ENCODE results near the gene AOPEP. TPM values are rescaled to one million over a fixed set of nuclear protein-coding genes. Genes with fewer than 3 reads are reported as not detected.
"Not testable (repeated sequence)": the region's sequence is repeated elsewhere in the genome, so short reads cannot be mapped to it uniquely, and the experiment has no call there.

Gene AOPEP
- total RNA-seq, 4 donors from 2014 or later, result 80.7 to 428 (median 126) TPM

DNA sequence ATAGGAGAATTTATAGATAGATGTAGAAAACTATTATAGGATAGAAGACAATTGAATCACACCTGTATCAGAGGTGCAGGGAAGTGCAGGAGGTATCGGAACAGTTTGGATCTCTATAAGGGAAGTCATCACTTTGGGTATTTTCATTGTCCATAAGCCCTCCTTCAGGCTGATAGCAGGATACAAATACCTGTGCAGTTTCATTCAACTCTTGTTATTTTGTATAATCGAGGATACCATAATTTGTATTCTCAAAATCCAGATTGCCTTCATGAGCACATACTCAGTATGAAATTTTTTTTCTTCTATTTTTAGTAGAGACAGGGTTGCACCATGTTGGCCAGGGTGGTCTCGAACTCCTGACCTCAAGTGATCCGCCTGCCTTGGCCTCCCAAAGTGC lies 289.1 kb downstream of the AOPEP start:
- H3K4me3 ChIP-seq, result no peak overlapping the region
- H3K36me3 ChIP-seq, result no peaks in the 10 kb centered on the region
- no peak for TF ChIP-seq POLR2A (IDR thresholded peaks at IDR 0.05)
- TF ChIP-seq, protein P1, sequence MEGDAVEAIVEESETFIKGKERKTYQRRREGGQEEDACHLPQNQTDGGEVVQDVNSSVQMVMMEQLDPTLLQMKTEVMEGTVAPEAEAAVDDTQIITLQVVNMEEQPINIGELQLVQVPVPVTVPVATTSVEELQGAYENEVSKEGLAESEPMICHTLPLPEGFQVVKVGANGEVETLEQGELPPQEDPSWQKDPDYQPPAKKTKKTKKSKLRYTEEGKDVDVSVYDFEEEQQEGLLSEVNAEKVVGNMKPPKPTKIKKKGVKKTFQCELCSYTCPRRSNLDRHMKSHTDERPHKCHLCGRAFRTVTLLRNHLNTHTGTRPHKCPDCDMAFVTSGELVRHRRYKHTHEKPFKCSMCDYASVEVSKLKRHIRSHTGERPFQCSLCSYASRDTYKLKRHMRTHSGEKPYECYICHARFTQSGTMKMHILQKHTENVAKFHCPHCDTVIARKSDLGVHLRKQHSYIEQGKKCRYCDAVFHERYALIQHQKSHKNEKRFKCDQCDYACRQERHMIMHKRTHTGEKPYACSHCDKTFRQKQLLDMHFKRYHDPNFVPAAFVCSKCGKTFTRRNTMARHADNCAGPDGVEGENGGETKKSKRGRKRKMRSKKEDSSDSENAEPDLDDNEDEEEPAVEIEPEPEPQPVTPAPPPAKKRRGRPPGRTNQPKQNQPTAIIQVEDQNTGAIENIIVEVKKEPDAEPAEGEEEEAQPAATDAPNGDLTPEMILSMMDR (IDR thresholded peaks at IDR 0.05), result no peak
- no peak for DNase-seq
- H3K4me1 ChIP-seq, result peaks cover 4 to 7% of the 10 kb centered on the region in 2 donors
- no peaks in the 10 kb centered on the region for H3K9me3 ChIP-seq
- intact Hi-C loops (cut with DNase I; ENCODE audit: low total_unique reads), result no loop called here
- H3K27ac ChIP-seq, result peak overlapping the region; percentile 60 to 100
- no peaks in the 10 kb centered on the region for H3K27me3 ChIP-seq

- Histone ChIP-seq H3K9me3 (no peaks in the 10 kb centered on the region), H3K4me3 (no peak overlapping the region), H3K27ac (peak overlapping the region; percentile 60 to 100), H3K27me3 (no peaks in the 10 kb centered on the region), H3K4me1 (peaks cover 7 to 10% of the 10 kb centered on the region in 2 donors), H3K36me3 (no peaks in the 10 kb centered on the region)
- intact Hi-C loops (cut with DNase I; ENCODE audit: low total_unique reads), result no loop called here
- no peak for TF ChIP-seq POLR2A (IDR thresholded peaks at IDR 0.05)
- TF ChIP-seq, protein P1 (IDR thresholded peaks at IDR 0.05), result no peak
- no peak for DNase-seq
Measured at GRCh38 chr9:95017062-95017461, 290.6 kb downstream of the AOPEP start.

DNA sequence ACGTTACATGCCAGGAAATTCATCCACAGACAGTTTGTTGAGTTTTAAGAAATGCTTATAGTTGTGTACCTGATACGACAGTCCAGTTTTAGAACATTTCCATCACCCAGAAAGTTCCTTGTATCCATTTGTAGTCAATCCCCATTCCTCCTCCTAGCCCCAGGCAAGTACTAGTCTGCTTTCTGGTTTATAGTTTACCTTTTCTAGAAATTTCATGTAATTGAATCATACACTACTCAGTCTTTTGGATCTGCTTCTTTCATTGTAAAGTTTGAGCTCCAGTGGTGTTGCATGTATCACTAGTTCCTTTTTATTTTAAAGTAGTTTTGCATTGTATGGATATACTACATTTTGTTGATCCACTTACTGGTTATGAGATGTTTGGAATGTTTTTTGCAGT lies 291.2 kb downstream of the AOPEP start:
- H3K27ac ChIP-seq, result peak overlapping the region; percentile 60 to 100
- H3K9me3 ChIP-seq, result no peaks in the 10 kb centered on the region
- no peak overlapping the region for H3K4me3 ChIP-seq
- DNase-seq, result no peak
- intact Hi-C loops (cut with DNase I; ENCODE audit: low total_unique reads), result no loop called here
- H3K4me1 ChIP-seq, result peaks cover 4 to 10% of the 10 kb centered on the region in 2 donors
- TF ChIP-seq, protein P1 (IDR thresholded peaks at IDR 0.05), result no peak
- no peak for TF ChIP-seq POLR2A (IDR thresholded peaks at IDR 0.05)
- H3K36me3 ChIP-seq, result no peaks in the 10 kb centered on the region
- H3K27me3 ChIP-seq, result no peaks in the 10 kb centered on the region

DNA sequence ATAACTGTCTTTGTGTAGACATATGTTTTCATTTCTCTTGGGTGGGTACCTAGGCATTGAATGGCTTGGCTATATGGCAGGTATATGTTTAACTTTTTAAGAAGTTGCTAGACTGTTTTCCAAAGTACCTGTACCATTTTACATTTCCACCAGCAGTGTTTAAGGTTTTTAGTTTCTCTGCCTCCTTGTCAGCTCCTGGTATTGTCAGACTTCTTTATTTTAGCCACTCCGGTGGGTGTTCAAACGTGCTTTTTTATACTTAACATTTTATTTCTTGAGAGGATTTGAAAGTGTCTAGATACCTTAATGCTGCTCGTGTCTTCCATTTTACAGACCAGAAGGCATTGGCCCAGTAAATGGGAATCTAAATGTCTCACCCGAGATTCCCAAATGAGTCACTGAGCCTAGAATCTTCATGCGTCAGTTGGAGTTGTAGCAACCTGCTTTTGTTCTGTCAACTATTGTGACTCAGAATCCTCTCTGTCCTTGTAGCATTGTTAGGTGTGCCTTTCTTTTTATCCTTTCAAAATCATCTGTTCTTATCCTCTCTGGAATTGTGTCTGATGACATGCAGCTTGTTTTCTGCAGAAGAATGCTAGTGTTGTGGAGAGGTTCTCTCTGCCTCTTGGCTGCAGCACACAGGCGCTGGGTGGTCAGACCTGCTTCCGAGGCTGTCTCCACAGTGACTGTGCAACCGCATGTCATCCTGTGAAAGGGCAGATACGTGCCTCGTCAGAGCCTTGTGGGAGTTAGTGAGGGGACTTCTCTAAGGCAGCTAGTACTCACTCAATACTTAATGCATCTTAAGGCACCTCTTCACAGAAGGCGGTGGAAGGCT lies 291.8 kb downstream of the AOPEP start:
- Histone ChIP-seq H3K4me3 (peak overlapping the region in 1 of 2 donors; percentile 4), H3K27me3 (no peaks in the 10 kb centered on the region), H3K4me1 (peaks cover 4 to 16% of the 10 kb centered on the region in 2 donors), H3K27ac (peak overlapping the region; percentile 60 to 100), H3K36me3 (no peaks in the 10 kb centered on the region), H3K9me3 (no peaks in the 10 kb centered on the region)
- DNase-seq, result no peak
- intact Hi-C loops (cut with DNase I; ENCODE audit: low total_unique reads), result no loop called here
- no peak for TF ChIP-seq POLR2A (IDR thresholded peaks at IDR 0.05)
- TF ChIP-seq, protein P1 (IDR thresholded peaks at IDR 0.05), result no peak

- H3K4me3 ChIP-seq; intact Hi-C loops (cut with DNase I; ENCODE audit: low total_unique reads); H3K36me3 ChIP-seq; H3K27me3 ChIP-seq; H3K9me3 ChIP-seq; DNase-seq: not testable (repeated sequence)
- peak overlapping the region; percentile 60 to 100 for H3K27ac ChIP-seq
- H3K4me1 ChIP-seq, result peaks cover 4 to 20% of the 10 kb centered on the region in 2 donors
Measured at GRCh38 chr9:95020644-95021043, 294.1 kb downstream of the AOPEP start.

Data from uterus (tissue), 4 donors.